GM19372 (cell line): ENCODE data around the gene PLOD3.

Experiments
- ATAC-seq: cut with Tn5 transposase; IDR thresholded peaks from one replicate; pipeline ENCODE4 v1.9.1; 2021; ENCODE audit warnings: mild to moderate bottlenecking, low read depth, moderate library complexity; ENCODE audit not compliant: unreplicated experiment

The PLOD3 gene

DNA sequence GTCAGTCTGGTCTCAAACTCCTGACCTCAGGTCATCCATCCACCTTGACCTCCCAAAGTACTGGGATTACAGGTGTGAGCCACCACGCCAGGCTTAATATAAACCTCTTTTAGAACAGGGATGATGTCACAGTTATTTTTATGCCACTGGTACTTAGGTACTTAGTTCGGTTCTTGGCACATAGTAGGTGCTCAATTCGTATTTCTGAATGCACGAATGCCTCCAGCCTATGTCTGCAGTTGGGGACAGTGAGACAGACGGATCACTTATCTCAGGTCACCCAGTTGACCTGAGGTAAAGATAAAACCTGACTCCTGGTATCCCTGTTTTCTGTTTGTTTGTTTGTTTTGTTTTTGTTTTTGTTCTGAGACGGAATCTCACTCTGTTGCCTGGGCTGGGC, 31.2 kb downstream of the PLOD3 start:
- ATAC-seq = no peak

DNA sequence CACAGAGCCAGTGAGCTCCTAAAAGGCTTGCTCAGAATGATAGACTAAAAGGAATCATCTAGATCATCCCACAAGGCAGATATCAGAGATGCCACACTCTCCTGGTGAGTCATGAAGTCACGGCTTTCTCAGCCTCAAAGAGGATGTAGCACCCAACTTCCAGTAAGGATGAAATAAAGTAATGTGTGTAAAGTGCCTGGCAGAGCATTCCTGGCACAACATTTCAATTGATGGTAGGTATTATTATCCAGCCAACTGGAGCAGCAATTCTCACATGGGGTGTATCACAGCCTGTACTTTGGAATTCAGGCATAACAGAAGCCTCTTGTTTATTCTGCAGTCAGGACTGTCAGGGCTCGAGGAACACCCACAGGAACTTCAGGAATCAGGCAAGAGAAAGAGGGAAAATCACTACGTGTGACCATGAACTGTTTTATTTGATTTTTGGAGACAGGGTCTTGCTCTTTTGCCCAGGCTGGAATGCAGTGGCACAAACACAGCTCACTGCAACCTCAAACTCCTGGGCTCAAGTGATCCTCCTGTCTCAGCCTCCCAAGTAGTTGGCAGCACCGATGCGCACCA, 32.0 kb downstream of the PLOD3 start:
- ATAC-seq = no peak

DNA sequence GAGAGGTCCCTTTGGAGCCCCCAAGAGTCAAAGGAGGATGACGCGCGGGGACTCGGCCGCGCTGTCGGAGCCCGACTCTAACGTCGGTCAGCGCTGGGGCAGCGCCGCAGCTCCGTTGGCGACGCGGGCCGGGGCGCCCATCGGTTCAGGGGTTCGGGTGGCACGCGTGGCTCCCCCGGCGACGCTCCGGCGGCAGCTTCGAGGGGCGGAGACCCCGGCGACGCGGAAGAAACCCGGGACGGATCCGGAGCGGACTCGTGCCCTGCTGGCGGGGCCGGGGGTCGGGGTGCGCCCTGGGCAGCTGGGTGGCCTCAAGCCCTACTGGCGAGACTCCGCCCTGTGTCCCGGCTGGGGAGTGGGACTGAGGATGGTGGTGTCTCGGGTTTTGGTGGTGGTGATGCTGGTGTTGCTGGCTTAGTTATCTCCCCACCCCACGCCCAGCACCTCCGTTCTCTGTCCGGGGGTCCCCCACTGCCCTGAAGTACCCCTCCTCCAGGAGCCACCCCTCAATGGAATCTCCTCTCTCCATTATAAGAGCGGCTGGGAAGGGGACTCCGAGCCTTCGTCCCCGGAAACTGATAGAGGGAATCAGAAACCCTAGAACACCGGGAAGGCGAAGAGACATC, 37.1 kb downstream of the PLOD3 start, which contains the start of gene NAT16:
Gene NAT16, minus strand, starts transcription at position 164 of the 626 bp plus-strand sequence. CDS start 5,486 bp downstream, outside the sequence.
- ATAC-seq = no peak

DNA sequence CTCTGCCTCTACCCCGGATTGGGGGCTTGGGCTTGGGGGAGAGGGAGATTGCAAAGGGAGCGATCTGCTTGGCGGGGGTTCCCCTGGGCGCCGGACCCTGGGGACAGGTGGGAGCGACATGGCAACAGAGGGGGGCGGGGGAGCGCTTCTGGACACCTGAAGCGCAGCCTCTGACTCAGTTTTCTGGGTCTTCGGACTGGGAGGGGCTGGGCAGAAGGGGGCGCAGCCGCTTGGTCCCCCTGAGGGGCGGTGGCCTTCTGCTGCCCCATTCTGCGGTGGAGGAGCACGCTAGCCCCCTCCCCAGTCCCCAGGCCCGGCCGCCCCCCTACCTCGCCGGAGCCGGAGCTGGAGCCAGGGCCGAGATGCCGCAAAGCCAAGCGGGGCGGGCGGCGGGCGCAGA, 37.7 kb downstream of the PLOD3 start:
- ATAC-seq = no peak

GRCh38 chr7:101179117-101179516, 38.3 kb downstream of the PLOD3 start:
- no peak for ATAC-seq

- no peak for ATAC-seq
These were observed 39.7 kb downstream of the PLOD3 start for GRCh38 chr7:101177644-101178043.

DNA sequence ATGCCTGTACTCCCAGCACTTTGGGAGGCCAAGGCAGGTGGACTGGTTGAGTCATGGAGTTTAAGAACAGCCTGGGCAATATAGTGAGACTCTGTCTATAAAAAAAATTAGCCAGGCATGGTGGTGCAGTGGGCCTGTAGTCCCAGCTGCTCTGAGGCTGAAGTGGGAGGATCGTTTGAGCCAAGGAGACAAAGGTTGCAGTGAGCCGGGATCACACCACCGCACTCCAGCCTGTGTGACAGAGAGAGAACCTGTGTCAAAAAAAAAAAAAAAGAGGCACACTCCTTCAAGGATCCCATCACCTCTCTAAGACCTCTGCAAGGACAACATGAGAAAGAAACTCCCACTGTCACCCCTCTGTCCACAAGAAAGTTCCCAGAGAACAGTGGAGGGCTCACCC, 41.7 kb downstream of the PLOD3 start:
- ATAC-seq = no peak

DNA sequence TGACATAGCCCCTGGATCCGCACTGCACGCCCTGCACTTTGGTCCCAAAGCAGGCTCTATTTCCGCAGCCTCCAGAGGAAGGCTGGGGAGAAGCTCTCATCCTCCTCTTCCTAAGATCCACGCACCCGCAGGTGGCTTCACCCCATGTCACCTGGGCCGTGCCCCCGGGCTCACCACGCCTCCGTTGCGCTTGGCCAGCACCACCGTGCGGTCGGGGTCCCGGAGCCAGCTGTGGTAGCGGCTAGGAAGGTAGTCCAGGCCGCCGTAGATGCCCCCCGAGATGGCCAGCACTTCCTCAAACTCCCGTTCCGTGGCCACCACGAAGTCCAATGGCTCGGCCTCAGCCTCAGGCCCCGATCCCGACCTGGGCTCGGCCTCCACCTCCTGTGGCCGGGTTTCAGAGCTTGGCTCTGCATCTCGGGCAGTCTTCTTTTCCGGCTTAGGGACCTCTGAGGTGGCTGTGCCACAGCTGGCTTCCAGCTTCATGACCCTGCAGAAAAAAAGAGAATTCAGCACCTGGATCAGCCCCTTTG, 43.0 kb downstream of the PLOD3 start:
- no peak for ATAC-seq

- ATAC-seq = no peak
These were observed 43.6 kb downstream of the PLOD3 start for GRCh38 chr7:101173752-101174244.

DNA sequence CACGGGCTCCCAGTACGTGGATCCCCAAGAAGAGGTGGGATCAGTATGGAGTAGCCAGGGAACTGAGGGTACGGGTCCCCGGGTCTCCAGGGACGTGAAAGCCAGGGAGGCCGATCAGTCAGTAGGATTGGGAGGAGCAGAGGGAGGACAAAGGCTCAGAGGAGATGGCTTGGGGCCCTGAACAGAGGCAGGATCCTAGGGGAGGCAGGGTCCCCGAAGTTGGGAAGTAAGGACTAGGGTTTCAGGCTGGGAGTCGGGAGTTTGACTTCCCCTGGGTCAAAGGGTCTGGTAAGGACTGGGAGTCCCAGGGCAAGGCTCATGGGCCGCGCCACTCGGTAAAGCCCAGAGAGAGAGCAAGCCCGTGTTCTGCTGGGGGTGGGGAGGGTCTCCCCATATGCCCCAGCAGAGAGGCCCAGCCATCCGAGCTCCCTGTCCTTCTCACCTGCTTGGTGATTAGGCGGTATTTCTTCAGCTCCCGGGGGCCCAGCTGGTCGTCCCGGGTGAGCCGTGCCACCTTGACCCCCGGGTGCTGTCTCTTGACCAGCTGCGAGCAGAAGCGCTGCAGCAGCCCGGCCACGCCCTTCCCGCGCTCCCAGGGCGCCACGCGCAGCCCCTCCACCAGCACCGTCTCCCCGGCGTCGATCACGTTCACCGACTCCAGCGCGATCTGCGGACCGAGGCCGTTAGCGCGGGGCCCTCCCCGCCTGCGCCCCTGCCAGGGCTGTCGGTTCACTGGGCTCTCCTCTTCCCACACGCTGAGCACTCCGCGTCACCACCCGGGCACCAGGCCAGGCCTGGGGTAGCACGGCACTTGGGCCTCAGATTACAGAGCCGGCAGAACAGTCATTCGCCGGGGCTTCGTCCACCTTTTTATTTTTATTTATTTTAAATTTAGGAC, 44.3 kb downstream of the PLOD3 start:
- no peak for ATAC-seq

GRCh38 chr7:101172005-101172853, 45.2 kb downstream of the PLOD3 start:
- no peak for ATAC-seq

- no peak for ATAC-seq
These were observed 45.9 kb downstream of the PLOD3 start for GRCh38 chr7:101171442-101171837.

DNA sequence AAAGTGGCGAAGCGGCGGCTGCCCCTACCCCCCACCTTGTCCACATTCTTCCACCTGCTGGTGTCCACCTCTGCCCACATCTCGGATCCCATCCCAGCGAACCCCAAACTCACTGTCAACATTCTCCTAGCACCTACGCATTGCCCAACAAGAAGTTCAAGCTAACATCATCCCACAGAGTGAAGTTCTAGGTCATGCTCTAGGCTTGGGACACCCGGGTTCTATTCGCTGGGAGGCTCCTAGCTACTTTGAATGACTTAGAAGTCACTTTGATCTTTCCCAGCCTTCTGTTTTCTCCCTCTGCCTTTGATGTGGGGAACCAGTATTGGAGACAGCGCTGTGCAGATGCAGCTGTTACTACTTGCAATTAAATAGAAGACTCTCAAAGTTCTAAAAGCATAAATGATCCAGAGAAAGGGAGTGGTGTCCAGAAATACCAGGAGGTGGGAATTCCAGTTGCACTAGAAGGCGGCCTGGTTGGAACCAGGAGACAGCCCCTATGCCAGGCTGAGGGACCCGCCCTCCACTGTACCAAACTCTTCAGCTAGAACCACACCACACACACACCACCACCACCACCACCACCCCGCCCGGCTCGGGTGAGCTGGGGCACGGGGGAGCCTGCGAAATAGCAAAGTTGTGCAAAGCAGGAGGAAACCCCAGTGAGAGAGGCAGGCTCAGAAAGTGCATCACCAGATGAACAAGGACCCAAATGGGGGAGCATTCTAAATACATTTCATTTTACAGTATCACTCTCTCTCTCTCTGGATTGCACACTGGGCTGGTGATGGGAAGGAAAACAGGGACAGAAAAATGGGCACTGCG, 46.6 kb downstream of the PLOD3 start:
- no peak for ATAC-seq

DNA sequence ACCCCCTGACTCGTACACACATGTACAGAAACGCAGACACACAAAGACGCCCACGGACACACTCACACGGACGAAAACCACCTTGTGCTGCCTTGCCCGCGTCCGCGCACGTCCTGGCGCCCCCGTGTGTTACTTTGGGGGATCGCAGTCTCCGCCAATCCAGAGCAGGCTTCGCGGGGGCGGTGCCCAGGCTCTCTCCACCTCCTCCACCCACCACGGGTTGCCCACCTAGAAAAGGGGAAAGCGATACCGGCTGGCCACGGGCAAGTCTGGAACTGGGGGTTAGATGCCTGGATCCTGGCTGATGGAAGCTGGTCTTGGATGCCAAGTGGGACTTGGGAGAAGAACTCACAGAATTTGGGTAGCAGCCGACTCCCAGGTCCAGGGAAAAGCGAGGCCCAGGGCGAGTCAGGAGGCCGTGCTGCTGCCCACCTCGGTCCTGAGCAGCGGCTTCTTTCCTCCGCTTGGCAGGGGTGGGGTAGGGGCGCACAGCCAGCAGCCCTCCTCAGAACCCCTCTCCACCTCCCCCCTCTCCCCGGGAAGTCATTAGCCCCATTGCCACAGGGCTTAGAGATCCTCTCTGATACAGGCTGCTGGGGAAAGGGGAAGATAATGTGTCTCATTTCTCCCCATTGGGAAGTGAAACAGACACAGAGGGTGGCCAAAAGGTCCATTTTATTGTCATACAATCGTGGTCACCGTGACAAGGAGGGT, 47.4 kb downstream of the PLOD3 start:
- no peak for ATAC-seq

- ATAC-seq = no peak
These were observed 48.1 kb downstream of the PLOD3 start for GRCh38 chr7:101169110-101169837.

DNA sequence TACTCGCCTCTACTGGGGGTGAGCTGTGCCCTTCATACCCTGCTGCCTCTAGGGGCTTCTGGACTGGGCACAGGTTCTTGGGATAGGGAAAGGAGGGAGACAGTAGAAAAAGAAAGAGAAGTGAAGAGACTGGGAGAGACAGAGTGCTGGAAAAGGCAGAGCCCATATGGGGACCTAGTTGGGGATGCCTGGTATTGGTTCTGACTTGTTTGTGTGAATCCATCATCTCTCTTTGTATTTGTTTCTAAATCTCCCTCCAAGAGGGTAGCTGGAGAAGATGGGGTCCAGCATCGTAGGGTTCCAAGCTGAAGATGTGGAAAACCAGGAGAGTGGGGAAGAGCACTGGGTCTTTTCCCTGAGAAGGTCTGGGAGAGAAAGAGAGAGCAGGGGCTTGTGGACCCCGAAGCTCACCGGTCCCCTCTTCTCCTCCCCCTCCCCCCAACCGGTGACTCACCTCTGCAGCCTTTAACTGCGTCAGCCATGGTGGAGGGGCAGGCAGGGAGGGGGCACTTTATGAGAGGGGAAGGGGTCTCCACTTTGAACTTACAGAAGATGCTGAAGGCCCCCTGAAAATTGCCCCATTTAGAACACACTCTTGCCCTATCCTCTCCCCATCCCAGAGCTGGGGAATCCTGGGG, 48.9 kb downstream of the PLOD3 start:
- ATAC-seq = no peak

DNA sequence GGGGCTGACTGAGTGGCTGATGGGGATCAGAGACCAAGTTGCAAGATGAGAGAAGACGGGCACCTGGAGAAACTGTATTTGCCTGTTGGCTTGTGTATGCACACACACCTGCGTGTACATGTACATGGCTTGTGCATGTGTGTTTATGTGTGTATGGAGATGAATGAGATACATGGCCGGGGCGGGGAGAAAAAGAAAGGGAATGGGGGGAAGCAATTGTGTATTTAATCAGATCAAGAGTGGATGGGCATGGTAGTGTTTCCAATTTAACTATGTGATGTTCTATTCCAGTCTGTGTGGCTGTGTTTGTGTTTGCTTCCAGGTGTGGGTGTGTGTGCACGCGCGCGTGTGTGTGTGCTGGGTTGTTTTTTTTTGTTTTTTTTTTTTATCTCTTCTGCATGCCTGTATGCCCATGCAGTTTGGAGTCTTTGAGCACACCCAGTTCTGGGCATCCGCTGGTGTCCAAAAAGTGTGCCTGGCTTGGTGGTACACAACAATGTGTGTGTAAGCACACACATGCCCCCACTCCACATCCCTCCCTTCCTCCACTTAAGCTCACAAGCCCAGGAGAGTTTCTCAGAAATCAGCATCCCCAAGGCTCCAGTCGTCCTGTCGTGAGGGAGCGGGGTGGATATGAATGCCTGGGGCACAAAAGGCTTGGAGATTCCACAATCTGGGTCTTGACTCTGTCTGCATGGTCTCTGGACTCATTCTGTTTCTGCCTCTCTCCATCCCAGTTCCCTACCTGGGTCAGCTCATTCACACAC, 49.6 kb downstream of the PLOD3 start:
- ATAC-seq = no peak
